Hepatocyte (in vitro differentiated cells): ENCODE measurements around the gene NSUN7. TPM values are rescaled to one million over a fixed set of nuclear protein-coding genes. Genes with fewer than 3 reads are reported as not detected.

Experiments
- DNase-seq: peaks from one replicate; pipeline ENCODE4 v3.0.0-alpha.2; 2016; ENCODE audit warnings: low spot score
- H2AFZ ChIP-seq: fragments of 200-600 bp; sonication (generic); 2 replicates; pipeline ENCODE4 v1.6.0; 2016; ENCODE audit warnings: antibody characterized with exemption, mild to moderate bottlenecking
- H3K27ac ChIP-seq: fragments of 200-600 bp; sonication (generic); 2 replicates; pipeline ENCODE4 v1.5.1; 2016; ENCODE audit warnings: mild to moderate bottlenecking
- H3K27me3 ChIP-seq: fragments of 200-600 bp; sonication (generic); 2 replicates; pipeline ENCODE4 v1.6.1; 2016
- H3K36me3 ChIP-seq: fragments of 200-600 bp; sonication (generic); replicated peaks from 2 replicates; pipeline ENCODE4 v1.5.1; 2016; ENCODE audit warnings: low read depth; ENCODE audit not compliant: insufficient read depth
- H3K4me1 ChIP-seq: fragments of 200-600 bp; sonication (generic); 2 replicates; pipeline ENCODE4 v1.5.1; 2016; ENCODE audit warnings: mild to moderate bottlenecking, moderate library complexity; ENCODE audit not compliant: insufficient read depth
- H3K4me2 ChIP-seq: fragments of 200-600 bp; sonication (generic); 2 replicates; pipeline ENCODE4 v1.6.0; 2016
- H3K4me3 ChIP-seq: fragments of 200-600 bp; sonication (generic); 2 replicates; pipeline ENCODE4 v1.5.1; 2016; ENCODE audit warnings: mild to moderate bottlenecking
- H3K79me2 ChIP-seq: fragments of 200-600 bp; sonication (generic); 2 replicates; pipeline ENCODE4 v1.6.0; 2017; ENCODE audit warnings: mild to moderate bottlenecking
- H3K9me2 ChIP-seq: fragments of 200-600 bp; sonication (generic); replicated peaks from 2 replicates; pipeline ENCODE4 v1.6.0; 2017; ENCODE audit warnings: mild to moderate bottlenecking; ENCODE audit not compliant: insufficient read depth
- H3K9me3 ChIP-seq: fragments of 200-600 bp; sonication (generic); 2 replicates; pipeline ENCODE4 v1.5.1; 2016; ENCODE audit warnings: low read depth, mild to moderate bottlenecking
- H4K20me1 ChIP-seq: fragments of 200-600 bp; sonication (generic); 2 replicates; pipeline ENCODE4 v1.6.0; 2016; ENCODE audit warnings: mild to moderate bottlenecking; ENCODE audit not compliant: insufficient read depth, poor library complexity, severe bottlenecking
- CTCF ChIP-seq: fragments of 200-600 bp; sonication (generic); IDR thresholded peaks from 2 replicates; pipeline ENCODE4 v1.5.1; 2016; ENCODE audit warnings: antibody characterized with exemption, mild to moderate bottlenecking; ENCODE audit not compliant: poor library complexity
- EZH2 ChIP-seq: fragments of 200-600 bp; sonication (generic); IDR thresholded peaks from 2 replicates; pipeline ENCODE4 v1.6.1; 2016; ENCODE audit warnings: antibody characterized with exemption, mild to moderate bottlenecking, borderline replicate concordance
- EZH2phosphoT487 ChIP-seq: fragments of 200-600 bp; sonication (generic); IDR thresholded peaks from one replicate; pipeline ENCODE4 v1.6.1; 2018; ENCODE audit warnings: antibody characterized with exemption, mild to moderate bottlenecking, low read depth, moderate library complexity; ENCODE audit not compliant: unreplicated experiment, severe bottlenecking
- WGBS: methylation state at CpG from one replicate; pipeline ENCODE4 v1.1.6; 2016; ENCODE audit warnings: low lambda C conversion rate; ENCODE audit errors: missing lambda C conversion rate; 5-methylcytosine and 5-hydroxymethylcytosine counted together
- polyA plus RNA-seq: library from polyadenylated mRNA; unstranded; fragments of >200 nt; fragmentation: Nextera tagmentation; extraction: Ambion mirVana; gene quantifications from 2 replicates; pipeline ENCODE4 v1.2.1, GENCODE V29; 2016
- total RNA-seq: library from RNA; depleted of rRNA; stranded (reverse); fragments of >200 nt; gene quantifications from 2 replicates; pipeline ENCODE4 v1.2.3, GENCODE V29; 2014

NSUN7 gene
- total and polyA plus RNA-seq, 2 experiments from 2014 or later, result 4.6 to 8.0 TPM

GRCh38 chr4:40785727-40786126 lies 36.0 kb downstream of the NSUN7 start:
- no peak for DNase-seq
- no peaks in the 10 kb centered on the region for H3K9me2 ChIP-seq
- no peaks in the 10 kb centered on the region for H3K4me1 ChIP-seq
- WGBS, result 97% methylated on average over 12 of the region's 12 CpGs
- no peaks in the 10 kb centered on the region for H3K27me3 ChIP-seq
- H2AFZ ChIP-seq, result no peak overlapping the region
- H3K4me2 ChIP-seq, result no peak overlapping the region
- H4K20me1 ChIP-seq, result no peaks in the 10 kb centered on the region
- H3K79me2 ChIP-seq, result no peaks in the 10 kb centered on the region
- H3K36me3 ChIP-seq, result no peaks in the 10 kb centered on the region
- H3K27ac ChIP-seq, result no peak overlapping the region
- TF ChIP-seq EZH2 (no peak), EZH2phosphoT487 (no peak), CTCF (no peak)
- H3K4me3 ChIP-seq, result no peak overlapping the region
- H3K9me3 ChIP-seq, result no peaks in the 10 kb centered on the region

GRCh38 chr4:40788331-40788730 lies 38.6 kb downstream of the NSUN7 start:
- Histone ChIP-seq H3K27me3 (no peaks in the 10 kb centered on the region), H4K20me1 (no peaks in the 10 kb centered on the region), H3K9me2 (no peaks in the 10 kb centered on the region), H3K4me1 (no peaks in the 10 kb centered on the region), H3K27ac (no peak overlapping the region), H3K79me2 (no peaks in the 10 kb centered on the region), H3K4me3 (no peak overlapping the region), H3K9me3 (no peaks in the 10 kb centered on the region), H3K4me2 (no peak overlapping the region), H2AFZ (no peak overlapping the region), H3K36me3 (no peaks in the 10 kb centered on the region)
- TF ChIP-seq EZH2phosphoT487 (no peak), EZH2 (no peak), CTCF (no peak)
- no peak for DNase-seq
- 95% methylated on average over 2 of the region's 2 CpGs for WGBS

GRCh38 chr4:40789031-40789430 lies 39.3 kb downstream of the NSUN7 start:
- WGBS, result 90% methylated on average over 1 of the region's 1 CpG
- H3K4me2 ChIP-seq, result no peak overlapping the region
- H4K20me1 ChIP-seq, result no peaks in the 10 kb centered on the region
- H3K36me3 ChIP-seq, result no peaks in the 10 kb centered on the region
- H3K4me3 ChIP-seq, result no peak overlapping the region
- no peaks in the 10 kb centered on the region for H3K4me1 ChIP-seq
- no peak overlapping the region for H3K27ac ChIP-seq
- no peaks in the 10 kb centered on the region for H3K9me2 ChIP-seq
- DNase-seq, result no peak
- no peaks in the 10 kb centered on the region for H3K27me3 ChIP-seq
- TF ChIP-seq EZH2, result no peak
- no peak for TF ChIP-seq EZH2phosphoT487
- no peak for TF ChIP-seq CTCF
- no peaks in the 10 kb centered on the region for H3K79me2 ChIP-seq
- no peaks in the 10 kb centered on the region for H3K9me3 ChIP-seq
- no peak overlapping the region for H2AFZ ChIP-seq

GRCh38 chr4:40789771-40790170 lies 40.0 kb downstream of the NSUN7 start:
- no peaks in the 10 kb centered on the region for H3K4me1 ChIP-seq
- H3K27ac ChIP-seq, result no peak overlapping the region
- DNase-seq, result no peak
- H3K79me2 ChIP-seq, result no peaks in the 10 kb centered on the region
- WGBS, result 92% methylated on average over 3 of the region's 3 CpGs
- H3K36me3 ChIP-seq, result no peaks in the 10 kb centered on the region
- no peaks in the 10 kb centered on the region for H4K20me1 ChIP-seq
- TF ChIP-seq EZH2phosphoT487, result no peak
- H3K4me3 ChIP-seq, result no peak overlapping the region
- no peaks in the 10 kb centered on the region for H3K27me3 ChIP-seq
- H3K4me2 ChIP-seq, result no peak overlapping the region
- H3K9me2 ChIP-seq, result no peaks in the 10 kb centered on the region
- H3K9me3 ChIP-seq, result no peaks in the 10 kb centered on the region
- H2AFZ ChIP-seq, result no peak overlapping the region
